HG03521 (cell line): Measurements from ENCODE around the gene LYRM4.
"Not testable (repeated sequence)": the region's sequence is repeated elsewhere in the genome, so short reads cannot be mapped to it uniquely, and the experiment has no call there.

ENCODE experiments used
- ATAC-seq: cut with Tn5 transposase; IDR thresholded peaks from one replicate; pipeline ENCODE4 v1.9.1; 2021; ENCODE audit warnings: mild to moderate bottlenecking, moderate library complexity; ENCODE audit not compliant: unreplicated experiment

The LYRM4 gene

DNA sequence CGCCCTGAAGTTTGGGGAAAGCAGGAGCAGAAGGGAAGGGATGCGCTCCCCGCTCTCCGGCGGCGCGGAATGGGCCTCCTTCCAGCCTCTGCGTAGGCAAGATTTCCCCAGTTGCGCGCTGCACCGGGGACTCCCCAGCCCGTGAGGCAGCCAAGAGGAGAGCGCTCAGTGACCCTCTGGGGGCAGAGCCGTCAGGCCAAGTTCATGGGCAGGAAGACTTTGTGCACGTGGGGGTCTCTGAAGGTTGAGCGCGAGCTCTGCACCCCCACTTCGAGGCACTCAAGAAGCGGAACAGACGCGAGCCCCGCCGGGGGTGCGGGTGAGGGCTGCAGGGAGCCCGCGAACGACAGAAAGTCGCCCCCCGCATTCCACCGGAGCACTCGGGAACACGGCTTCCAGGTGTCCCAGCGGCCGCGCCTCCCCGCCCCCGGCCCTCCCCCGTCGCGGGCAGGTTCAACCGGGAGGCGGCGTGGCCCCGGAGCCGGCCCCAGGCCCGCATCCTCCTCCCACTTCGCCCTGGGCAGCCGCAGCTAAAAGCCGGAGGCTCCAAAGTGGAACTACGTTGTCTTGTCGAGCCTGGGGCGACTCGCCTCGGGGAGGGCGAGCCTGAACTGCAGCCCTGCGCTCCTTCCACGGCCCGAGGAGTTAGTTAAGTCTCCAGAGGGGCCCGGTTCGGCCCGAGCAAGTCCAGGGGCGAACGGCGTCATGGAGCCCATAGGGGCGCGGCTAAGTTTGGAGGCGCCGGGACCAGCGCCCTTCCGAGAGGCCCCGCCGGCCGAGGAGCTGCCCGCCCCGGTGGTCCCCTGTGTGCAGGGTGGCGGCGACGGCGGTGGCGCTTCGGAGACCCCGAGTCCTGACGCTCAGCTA lies 175.7 kb downstream of the LYRM4 start, which contains the start of gene PPP1R3G:
Gene PPP1R3G (plus strand): TSS at position 561 of the 867 bp plus-strand sequence. CDS start 145 bp downstream, at position 706.
- ATAC-seq: no peak

DNA sequence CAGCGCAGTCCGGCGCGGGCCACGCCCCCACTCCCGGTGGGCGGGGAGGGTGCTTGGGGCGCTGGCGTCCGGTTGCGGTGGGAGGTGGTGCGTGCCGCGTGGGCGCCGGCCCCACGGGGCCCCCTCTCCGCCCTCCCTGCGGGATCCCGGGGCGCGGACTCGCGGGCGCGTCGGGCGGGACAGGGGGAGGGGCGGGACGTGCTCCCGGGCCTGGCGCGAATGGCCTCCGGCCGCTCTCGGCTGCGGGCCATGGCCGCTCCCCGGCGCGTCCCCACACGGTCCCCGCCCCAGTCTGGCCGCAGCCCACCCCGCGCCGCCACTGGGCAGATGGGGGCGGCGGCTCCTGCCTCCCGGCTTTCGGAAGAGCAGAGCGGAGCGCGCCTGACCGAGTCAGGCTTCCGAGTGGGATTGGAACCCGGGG lies 176.4 kb downstream of the LYRM4 start:
- no peak for ATAC-seq

DNA sequence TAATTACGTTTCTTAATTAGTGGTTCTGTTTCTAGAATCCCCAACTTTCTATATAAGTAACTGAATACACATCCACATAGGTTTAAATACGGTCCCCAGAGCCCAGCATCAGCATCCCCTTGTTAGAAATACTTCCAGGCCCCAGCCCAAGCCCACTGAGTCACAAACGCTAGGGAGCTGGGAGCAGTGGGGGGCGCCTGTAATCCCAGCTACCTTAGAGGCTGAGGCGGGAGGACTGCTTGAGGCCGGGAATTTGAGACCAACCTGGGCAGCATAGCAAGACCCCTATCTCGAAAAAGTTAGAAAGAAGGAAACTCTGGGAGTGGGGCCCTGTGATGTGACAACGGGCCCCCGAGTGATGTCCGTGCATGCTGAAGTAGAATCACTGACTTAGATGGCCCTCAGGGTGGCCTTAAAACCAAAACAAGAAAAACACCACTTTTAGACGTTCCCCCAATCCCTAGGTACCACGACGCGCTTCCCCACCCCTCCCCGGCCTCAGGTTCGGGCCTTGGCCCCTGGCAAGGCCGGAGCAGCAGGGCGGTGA lies 176.9 kb downstream of the LYRM4 start:
- ATAC-seq: no peak

GRCh38 chr6:5083307-5083583 lies 177.5 kb downstream of the LYRM4 start:
- no peak for ATAC-seq

GRCh38 chr6:5082487-5083306 lies 178.1 kb downstream of the LYRM4 start:
- ATAC-seq: no peak

DNA sequence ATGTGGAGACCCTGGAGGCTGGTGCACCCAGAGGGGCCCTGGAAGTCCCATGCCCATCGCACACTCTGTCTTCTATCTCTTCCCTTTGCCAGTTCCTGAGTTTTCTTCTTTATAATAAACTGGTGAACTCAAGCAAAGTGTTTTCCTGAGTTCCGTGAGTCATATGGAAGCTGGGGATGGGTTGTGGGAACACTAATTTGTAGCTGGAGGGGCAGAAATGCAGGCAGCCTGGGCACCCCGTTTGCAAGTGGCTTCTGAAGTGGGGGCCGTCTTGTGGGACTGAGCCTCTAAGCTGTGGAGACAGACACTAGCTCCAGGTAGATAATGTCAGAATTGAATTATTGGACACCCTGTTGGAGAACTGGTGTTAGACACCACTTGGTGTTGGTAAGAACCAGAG lies 178.8 kb downstream of the LYRM4 start:
- ATAC-seq: no peak

DNA sequence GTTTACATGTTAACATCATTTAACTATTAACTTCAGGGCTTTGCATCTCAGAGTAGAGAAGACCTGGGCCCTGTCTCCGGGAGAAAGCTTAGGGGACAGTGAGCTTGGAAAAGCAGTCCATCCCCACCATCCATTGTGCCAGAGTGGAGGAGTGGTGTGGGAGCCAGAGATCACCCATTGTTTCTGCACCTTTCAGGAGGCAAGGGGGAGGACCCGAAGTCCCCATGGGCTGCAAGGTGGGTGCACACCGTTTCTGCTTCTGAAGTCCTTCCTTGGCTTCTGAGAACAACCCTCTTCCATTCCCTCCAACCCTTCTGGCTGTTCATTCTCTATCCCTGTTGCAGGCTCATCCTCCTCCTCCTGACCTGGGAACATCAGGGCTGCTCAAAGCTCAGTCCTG lies 179.6 kb downstream of the LYRM4 start:
- ATAC-seq: no peak

DNA sequence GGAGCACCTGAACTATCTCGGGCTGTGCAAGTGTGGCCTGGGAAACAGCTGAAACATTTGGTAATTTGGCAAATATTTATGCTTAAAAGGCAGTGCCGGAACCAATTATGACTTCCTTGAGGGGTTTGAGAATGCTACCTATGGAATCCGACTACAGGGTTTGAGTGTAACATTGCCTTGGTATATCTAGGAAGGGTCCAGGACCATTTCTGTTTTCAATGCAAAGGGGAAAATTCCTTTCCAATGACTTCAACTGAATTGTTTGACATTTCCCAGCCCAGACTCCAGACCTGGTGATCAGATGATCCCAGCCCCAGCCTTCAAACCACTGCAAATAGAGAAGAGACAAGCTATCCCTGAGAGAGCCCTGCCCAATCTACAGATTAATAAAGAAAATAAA lies 180.2 kb downstream of the LYRM4 start:
- no peak for ATAC-seq

DNA sequence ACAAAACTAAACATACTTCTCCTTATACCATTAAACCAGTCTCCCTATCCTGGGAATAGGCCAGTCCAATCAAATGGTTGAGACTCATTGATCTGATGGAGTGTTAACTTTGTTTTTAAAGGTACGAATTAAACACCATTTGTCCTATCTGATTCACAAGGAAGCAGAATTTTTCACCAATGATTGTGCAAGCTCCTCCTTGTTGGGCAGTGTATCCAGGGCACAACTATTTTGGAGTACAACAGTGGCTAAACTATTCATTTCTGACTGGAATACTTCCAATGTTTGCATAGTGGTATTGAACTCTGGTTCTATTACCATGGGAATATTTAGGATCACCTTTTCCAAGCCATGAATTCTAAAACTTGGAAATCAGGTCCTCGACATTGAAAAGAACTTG lies 181.1 kb downstream of the LYRM4 start:
- ATAC-seq: no peak

DNA sequence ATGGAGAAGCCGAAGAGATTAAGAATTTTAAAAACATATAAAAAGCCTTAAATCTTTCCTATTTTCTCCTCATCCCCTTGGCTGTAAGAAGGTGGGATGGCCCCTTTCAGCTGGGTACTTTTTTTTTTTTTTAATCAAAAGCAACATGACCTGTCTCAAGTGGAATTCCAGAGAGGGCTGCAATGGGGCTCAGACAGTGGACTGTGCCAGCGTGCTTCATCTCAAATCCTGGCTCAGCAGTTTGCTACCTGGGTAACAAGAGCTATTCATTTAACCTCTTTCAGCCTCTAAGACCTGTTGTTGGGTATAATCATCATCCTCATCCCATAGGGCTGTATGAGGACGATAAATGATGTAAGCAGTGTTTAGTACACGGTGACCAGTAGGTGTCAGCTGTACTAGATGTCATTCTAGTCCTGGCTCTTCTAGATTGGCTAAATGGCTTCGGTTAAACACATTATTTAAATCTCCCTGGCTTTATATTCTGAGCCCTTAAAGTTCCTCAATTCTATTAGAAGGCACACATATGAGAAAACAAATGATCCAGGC lies 182.6 kb downstream of the LYRM4 start:
- ATAC-seq: no peak

- no peak for ATAC-seq
Observed at GRCh38 chr6:5076931-5077330, 183.8 kb downstream of the LYRM4 start.

DNA sequence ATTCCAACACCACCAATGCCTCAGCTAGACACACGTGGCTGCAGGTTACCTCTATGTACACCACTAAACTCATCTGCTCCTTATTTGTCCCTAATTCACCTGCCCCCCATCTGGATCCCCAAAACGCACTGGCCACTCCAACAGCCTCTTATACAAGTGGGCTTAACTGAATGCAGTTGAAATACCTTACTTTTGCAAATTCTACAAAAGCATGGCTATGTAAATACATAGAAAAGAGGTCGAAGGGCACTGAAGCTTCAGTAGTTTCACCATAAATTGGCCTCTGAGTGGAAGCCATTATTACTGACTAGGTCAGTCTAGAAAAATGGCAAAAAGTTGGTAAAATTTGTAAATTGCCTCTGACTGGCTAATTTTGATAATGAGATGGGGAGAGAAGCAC lies 186.8 kb downstream of the LYRM4 start:
- ATAC-seq: no peak

DNA sequence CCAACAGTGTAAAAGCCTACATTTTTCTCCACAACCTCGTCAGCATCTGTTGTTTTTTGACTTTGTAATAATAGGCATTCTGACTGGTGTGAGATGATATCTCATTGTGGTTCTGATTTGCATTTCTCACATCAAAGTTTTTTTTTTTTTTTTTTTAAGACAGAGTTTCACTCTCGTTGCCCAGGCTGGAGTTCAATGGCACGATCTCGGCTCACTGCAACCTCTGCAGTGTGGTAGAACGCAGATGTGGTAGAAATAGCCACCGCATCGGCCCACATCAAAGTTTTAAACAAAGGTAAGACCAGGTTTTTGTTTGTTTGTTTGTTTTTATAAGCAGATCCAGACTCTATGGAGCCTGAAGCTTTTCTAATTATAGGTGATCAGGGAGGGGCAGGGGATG lies 188.3 kb downstream of the LYRM4 start:
- ATAC-seq: no peak

DNA sequence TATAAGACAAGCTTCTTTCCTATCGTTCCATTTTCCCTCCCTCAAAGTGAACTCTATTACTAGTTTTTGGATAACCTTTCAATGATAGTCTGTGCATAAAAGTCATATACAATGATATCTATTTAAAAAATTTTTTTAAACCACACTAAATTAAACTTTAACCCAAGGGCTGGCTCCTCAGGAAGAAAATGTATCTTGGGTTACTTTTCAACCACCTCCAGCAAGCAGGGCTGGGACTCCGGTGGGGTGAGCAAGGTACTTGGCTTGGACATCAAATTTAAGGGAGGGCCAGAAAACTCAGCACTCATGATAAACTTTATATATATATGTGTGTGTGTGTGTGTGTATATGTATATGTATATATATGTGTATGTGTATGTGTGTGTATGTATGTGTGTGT lies 189.5 kb downstream of the LYRM4 start:
- ATAC-seq: no peak

GRCh38 chr6:5068153-5068751 lies 192.5 kb downstream of the LYRM4 start:
- ATAC-seq: no peak

GRCh38 chr6:5067305-5067704 lies 193.4 kb downstream of the LYRM4 start:
- ATAC-seq: no peak

- no peak for ATAC-seq
Observed at GRCh38 chr6:5066456-5067093, 194.2 kb downstream of the LYRM4 start.

GRCh38 chr6:5063617-5064016 lies 197.1 kb downstream of the LYRM4 start:
- no peak for ATAC-seq

GRCh38 chr6:5061152-5061551 lies 199.6 kb downstream of the LYRM4 start:
- ATAC-seq: no peak

DNA sequence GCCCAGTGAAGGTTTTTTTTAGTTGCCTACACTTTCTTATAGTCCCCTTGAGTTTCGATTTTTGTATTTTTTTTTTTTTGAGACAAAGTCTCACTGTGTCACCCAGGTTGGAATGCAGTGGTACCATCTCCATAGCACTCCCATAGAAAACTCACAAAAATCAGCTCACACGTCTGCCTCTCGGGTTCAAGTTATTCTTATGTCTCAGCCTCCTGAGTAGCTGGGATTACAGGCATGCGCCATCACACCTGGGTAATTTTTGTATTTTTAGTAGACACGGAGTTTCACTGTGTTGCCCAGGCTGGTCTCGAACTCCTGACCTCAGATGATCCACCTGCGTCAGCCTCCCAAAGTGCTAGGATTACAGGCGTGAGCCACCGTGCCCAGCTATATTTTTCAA lies 200.3 kb downstream of the LYRM4 start:
- ATAC-seq: not testable (repeated sequence)
